ENCODE data around the gene DPM2. TPM values are rescaled to one million over a fixed set of nuclear protein-coding genes. Genes with fewer than 3 reads are reported as not detected.

Gene DPM2
- total RNA-seq, 1 donor from 2014 or later, result 29.2 TPM

GRCh38 chr9:127968042-127968441, 30.4 kb upstream of the DPM2 start:
- H3K27ac Mint-ChIP-seq (ENCODE audit: unreplicated experiment), result peak overlapping the region; percentile 99
- no peak for TF ChIP-seq CTCF (IDR thresholded peaks at IDR 0.05)
- no peaks in the 10 kb centered on the region for H3K9me3 Mint-ChIP-seq (ENCODE audit: unreplicated experiment)
- H3K27me3 Mint-ChIP-seq (ENCODE audit: unreplicated experiment), result no peaks in the 10 kb centered on the region
- no peak overlapping the region for H3K4me3 Mint-ChIP-seq (ENCODE audit: unreplicated experiment)
- peaks cover 4% of the 10 kb centered on the region for H3K36me3 Mint-ChIP-seq (ENCODE audit: unreplicated experiment)
- no peak for DNase-seq (ENCODE audit: extremely low spot score, unreplicated experiment)
- H3K4me1 Mint-ChIP-seq (ENCODE audit: unreplicated experiment), result peaks cover 92% of the 10 kb centered on the region

- no peaks in the 10 kb centered on the region for H3K9me3 Mint-ChIP-seq (ENCODE audit: unreplicated experiment)
- H3K27me3 Mint-ChIP-seq (ENCODE audit: unreplicated experiment), result no peaks in the 10 kb centered on the region
- peaks cover 94% of the 10 kb centered on the region for H3K4me1 Mint-ChIP-seq (ENCODE audit: unreplicated experiment)
- no peak overlapping the region for H3K4me3 Mint-ChIP-seq (ENCODE audit: unreplicated experiment)
- peaks cover 4% of the 10 kb centered on the region for H3K36me3 Mint-ChIP-seq (ENCODE audit: unreplicated experiment)
- DNase-seq (ENCODE audit: extremely low spot score, unreplicated experiment), result no peak
- H3K27ac Mint-ChIP-seq (ENCODE audit: unreplicated experiment), result peak overlapping the region; percentile 99
- TF ChIP-seq CTCF (IDR thresholded peaks at IDR 0.05), result no peak
Measured at GRCh38 chr9:127967151-127967809, 29.6 kb upstream of the DPM2 start.

GRCh38 chr9:127966416-127967150, 28.9 kb upstream of the DPM2 start:
- H3K27me3 Mint-ChIP-seq (ENCODE audit: unreplicated experiment), result no peaks in the 10 kb centered on the region
- no peaks in the 10 kb centered on the region for H3K9me3 Mint-ChIP-seq (ENCODE audit: unreplicated experiment)
- H3K27ac Mint-ChIP-seq (ENCODE audit: unreplicated experiment), result peak overlapping the region; percentile 99
- peaks cover 93% of the 10 kb centered on the region for H3K4me1 Mint-ChIP-seq (ENCODE audit: unreplicated experiment)
- no peak overlapping the region for H3K4me3 Mint-ChIP-seq (ENCODE audit: unreplicated experiment)
- no peak for DNase-seq (ENCODE audit: extremely low spot score, unreplicated experiment)
- no peak for TF ChIP-seq CTCF (IDR thresholded peaks at IDR 0.05)
- peaks cover 4% of the 10 kb centered on the region for H3K36me3 Mint-ChIP-seq (ENCODE audit: unreplicated experiment)

- TF ChIP-seq CTCF (IDR thresholded peaks at IDR 0.05), result no peak
- H3K4me3 Mint-ChIP-seq (ENCODE audit: unreplicated experiment), result peak overlapping the region; percentile 44
- no peaks in the 10 kb centered on the region for H3K27me3 Mint-ChIP-seq (ENCODE audit: unreplicated experiment)
- DNase-seq (ENCODE audit: extremely low spot score, unreplicated experiment), result no peak
- H3K27ac Mint-ChIP-seq (ENCODE audit: unreplicated experiment), result peak overlapping the region; percentile 99
- peaks cover 91% of the 10 kb centered on the region for H3K4me1 Mint-ChIP-seq (ENCODE audit: unreplicated experiment)
- H3K36me3 Mint-ChIP-seq (ENCODE audit: unreplicated experiment), result peaks cover 4% of the 10 kb centered on the region
- H3K9me3 Mint-ChIP-seq (ENCODE audit: unreplicated experiment), result no peaks in the 10 kb centered on the region
Measured at GRCh38 chr9:127965953-127966352, 28.3 kb upstream of the DPM2 start.

- Mint-ChIP-seq H3K27ac (ENCODE audit: unreplicated experiment) (peak overlapping the region; percentile 99), H3K36me3 (ENCODE audit: unreplicated experiment) (peaks cover 2% of the 10 kb centered on the region), H3K9me3 (ENCODE audit: unreplicated experiment) (no peaks in the 10 kb centered on the region), H3K27me3 (ENCODE audit: unreplicated experiment) (no peaks in the 10 kb centered on the region), H3K4me3 (ENCODE audit: unreplicated experiment) (no peak overlapping the region), H3K4me1 (ENCODE audit: unreplicated experiment) (peaks cover 78% of the 10 kb centered on the region)
- no peak for DNase-seq (ENCODE audit: extremely low spot score, unreplicated experiment)
- no peak for TF ChIP-seq CTCF (IDR thresholded peaks at IDR 0.05)
Measured at GRCh38 chr9:127963359-127964064, 25.9 kb upstream of the DPM2 start.
